ENCODE data around the gene ERC1.

DNA sequence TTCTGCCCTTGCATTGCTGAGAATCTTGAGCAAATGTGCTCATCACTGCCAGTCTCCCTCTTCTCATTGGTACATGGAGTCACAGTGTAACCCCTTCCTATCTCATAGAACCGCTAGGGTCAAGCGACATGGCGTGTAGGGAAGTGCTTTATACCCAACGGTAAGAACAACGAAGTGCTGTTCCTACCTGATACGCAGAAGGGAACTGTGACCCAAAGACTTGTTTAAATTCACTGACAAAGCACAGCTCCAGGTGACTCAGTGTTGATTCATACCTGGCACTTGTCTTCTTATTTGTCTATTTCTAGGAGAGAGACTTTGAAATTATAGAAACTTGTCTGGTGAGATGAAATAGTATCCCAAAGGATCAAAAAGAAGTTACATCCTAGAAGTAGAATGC is 549.7 kb downstream of the ERC1 start:
- TF ChIP-seq, protein P1, sequence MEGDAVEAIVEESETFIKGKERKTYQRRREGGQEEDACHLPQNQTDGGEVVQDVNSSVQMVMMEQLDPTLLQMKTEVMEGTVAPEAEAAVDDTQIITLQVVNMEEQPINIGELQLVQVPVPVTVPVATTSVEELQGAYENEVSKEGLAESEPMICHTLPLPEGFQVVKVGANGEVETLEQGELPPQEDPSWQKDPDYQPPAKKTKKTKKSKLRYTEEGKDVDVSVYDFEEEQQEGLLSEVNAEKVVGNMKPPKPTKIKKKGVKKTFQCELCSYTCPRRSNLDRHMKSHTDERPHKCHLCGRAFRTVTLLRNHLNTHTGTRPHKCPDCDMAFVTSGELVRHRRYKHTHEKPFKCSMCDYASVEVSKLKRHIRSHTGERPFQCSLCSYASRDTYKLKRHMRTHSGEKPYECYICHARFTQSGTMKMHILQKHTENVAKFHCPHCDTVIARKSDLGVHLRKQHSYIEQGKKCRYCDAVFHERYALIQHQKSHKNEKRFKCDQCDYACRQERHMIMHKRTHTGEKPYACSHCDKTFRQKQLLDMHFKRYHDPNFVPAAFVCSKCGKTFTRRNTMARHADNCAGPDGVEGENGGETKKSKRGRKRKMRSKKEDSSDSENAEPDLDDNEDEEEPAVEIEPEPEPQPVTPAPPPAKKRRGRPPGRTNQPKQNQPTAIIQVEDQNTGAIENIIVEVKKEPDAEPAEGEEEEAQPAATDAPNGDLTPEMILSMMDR (IDR thresholded peaks at IDR 0.05; ENCODE audit: low read depth, low read length): no peak
- TF ChIP-seq POLR2A (IDR thresholded peaks at IDR 0.05; ENCODE audit: extremely low read depth, insufficient read length): no peak
- TF ChIP-seq, protein P2, sequence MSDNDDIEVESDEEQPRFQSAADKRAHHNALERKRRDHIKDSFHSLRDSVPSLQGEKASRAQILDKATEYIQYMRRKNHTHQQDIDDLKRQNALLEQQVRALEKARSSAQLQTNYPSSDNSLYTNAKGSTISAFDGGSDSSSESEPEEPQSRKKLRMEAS (IDR thresholded peaks at IDR 0.05; ENCODE audit: low read depth, low read length): no peak

Data from NB4 (cell line).